Heart right ventricle (tissue), 16 donors: ENCODE data around the gene E2F4. TPM values are rescaled to one million over a fixed set of nuclear protein-coding genes. Genes with fewer than 3 reads are reported as not detected.

Experiments used
- ATAC-seq, 8 donors: fragments of 200-7000 bp; cut with Tn5 transposase; one replicate each; pipeline ENCODE4 v1.9.1; 2020; ENCODE audit warnings: mild to moderate bottlenecking in 8 of 8, moderate library complexity in 8 of 8, moderate number of reproducible peaks in 1 of 8
- DNase-seq, 2 donors: peaks; one replicate each; pipeline ENCODE4 v3.0.0-alpha.2; 2020
- H3K27ac ChIP-seq, 10 donors: fragments of 200-600 bp; sonication (generic) in 2 of 10; one replicate each; pipeline versions ENCODE4 v1.5.0 to v1.8.0; 2020 to 2022; ENCODE audit warnings: mild to moderate bottlenecking in 3 of 10
- H3K27me3 ChIP-seq, 7 donors: fragments of 200-600 bp; one replicate each; pipeline ENCODE4 v1.8.0; 2021 to 2022; ENCODE audit warnings: mild to moderate bottlenecking in 2 of 7
- H3K36me3 ChIP-seq, 9 donors: fragments of 200-600 bp; sonication (generic) in 1 of 9; one replicate each; pipeline versions ENCODE4 v1.5.0 to v1.8.0; 2020 to 2022; ENCODE audit warnings: mild to moderate bottlenecking in 2 of 9
- H3K4me1 ChIP-seq, 9 donors: fragments of 200-600 bp; sonication (generic) in 1 of 9; one replicate each; pipeline versions ENCODE4 v1.5.0 to v1.8.0; 2020 to 2022; ENCODE audit warnings: mild to moderate bottlenecking in 4 of 9
- H3K4me3 ChIP-seq, 10 donors: fragments of 200-600 bp; sonication (generic) in 2 of 10; one replicate each; pipeline versions ENCODE4 v1.5.0 to v1.8.0; 2020 to 2022; ENCODE audit warnings: mild to moderate bottlenecking in 7 of 10, moderate library complexity in 2 of 10
- H3K9me3 ChIP-seq, 11 donors: fragments of 200-600 bp in 10 of 11; sonication (generic) in 2 of 11; one replicate each; pipeline versions ENCODE4 v1.5.0 to v1.8.0; 2013 to 2022; ENCODE audit warnings: mild to moderate bottlenecking in 2 of 11, control low read depth in 1 of 11, moderate library complexity in 1 of 11
- CTCF ChIP-seq, 9 donors: fragments of 200-600 bp; sonication (generic) in 2 of 9; IDR thresholded peaks; one replicate each; pipeline versions ENCODE4 v1.5.0 to v1.8.0; 2021 to 2022; ENCODE audit warnings: antibody characterized with exemption in 9 of 9, mild to moderate bottlenecking in 5 of 9, moderate library complexity in 1 of 9
- WGBS, 2 donors: extraction: QIAGEN DNeasy Blood & Tissue Kit; methylation state at CpG; one replicate each; pipeline ENCODE4 v1.1.7; 2013; ENCODE audit warnings: inconsistent platforms in 1 of 2; 5-methylcytosine and 5-hydroxymethylcytosine counted together
- intact Hi-C, 10 donors: fragments of 100-400 bp; cut with DNase I; formaldehyde crosslinking; loops; one replicate each; pipeline versions ENCODE4 v1.11.1 to v1.14.2; 2022
- polyA plus RNA-seq, 2 donors: library from polyadenylated mRNA; stranded (reverse); fragments of 200-250 nt; gene quantifications; one replicate each; pipeline ENCODE4 v1.2.3, GENCODE V29; 2013
- total RNA-seq, 10 donors: library from RNA; stranded (reverse); fragmentation: NEBNext Ultra II Directional in 3 of 10; extraction: Animal tissue kit (Norgen Biotek cat#: 25700) in 3 of 10; gene quantifications; one replicate each; pipeline versions ENCODE4 v1.2.1 to v1.2.4, GENCODE V29; 2021 to 2023
- donor health status: Arrhythmogenic right ventricular cardiomyopathy.
- donor health status: ischemic (EF 13 %, LVEDD 7.1; RV severe dilation, severe dysfunction).
- donor health status: healthy with polysubstance abuse.
- donor health status: DM: no; HTN: yes; CAD: no.
- donor health status: DM: no; HTN: no; CAD: no.
- donor health status: ischemic (EF 25% LVEDD 6.9; RV normal size, moderate dysfunction).
- donor health status: ischemic (EF 25% LVEDD 5.7; RV mildly dilated, moderate dysfunction).
- donor health status: healthy.
- donor health status: DM: yes; HTN: yes; CAD: no.
- donor health status: Ischemic cardiomyopathy.
- donor health status: ischemic (EF 35%, LVEDD 5.7; RV mildly dilated, moderate dysfunction).
- donor health status: nonischemic (EF 11% LVEDD 7.7; RV severe dilation, severe dysfunction).
- donor health status: DM: yes; HTN: yes; CAD: no.
- donor health status: PGD.
- donor health status: ischemic (EF 29% LVEDD 5.4; RV normal size, mild dysfunction).
- donor health status: nonischemic (EF 23%, LVEDD 6.1; RV moderate dilation, normal function).

The E2F4 gene
- total and polyA plus RNA-seq, 12 donors = 21.9 to 45.6 (median 29.8) TPM

GRCh38 chr16:67226804-67227566 lies 35.0 kb downstream of the E2F4 start, which contains the start of gene TMEM208:
Gene TMEM208, plus strand, starts transcription at chr16:67227130. Its CDS starts 89 bp downstream, at chr16:67227219.
- intact Hi-C loops = loop anchor here in 3 of 10 donors (2.0 to 5.0 kb wide), 3 partner anchors 20 to 36 kb away; partner anchors contain the start of genes EXOC3L1 (in 3 of the 3), E2F4 (in 2 of the 3) and FHOD1 (in 1 of the 3)
- Histone ChIP-seq H3K9me3 (no peaks in the 10 kb centered on the region), H3K27ac (peak within 1 kb of the TSS; percentile 59 to 93 (median 88)), H3K4me1 (peaks cover 5 to 39% (median 29%) of the 10 kb centered on the region in 9 donors), H3K4me3 (peak within 1 kb of the TSS; percentile 70 to 99 (median 92)), H3K36me3 (peaks cover 0 to 43% (median 35%) of the 10 kb centered on the region in 9 donors), H3K27me3 (no peaks in the 10 kb centered on the region)
- peak; percentile 97 to 98 for DNase-seq
- WGBS, 2 donors = 0% methylated on average over 46 of the region's 46 CpGs
- peak in 4 of 9 donors; percentile 20 to 42 (median 31) for TF ChIP-seq CTCF (IDR thresholded peaks at IDR 0.05)
- ATAC-seq = peak; percentile 94 to 98 (median 97)

GRCh38 chr16:67227567-67227921 lies 35.6 kb downstream of the E2F4 start:
- TF ChIP-seq CTCF (IDR thresholded peaks at IDR 0.05) = no peak
- peak overlapping the region; percentile 70 to 99 (median 92) for H3K4me3 ChIP-seq
- intact Hi-C loops = loop anchor here in 3 of 10 donors (2.0 to 5.0 kb wide), 3 partner anchors 19 to 37 kb away; partner anchors contain the start of genes EXOC3L1 (in 3 of the 3), E2F4 (in 2 of the 3) and FHOD1 (in 1 of the 3)
- H3K27me3 ChIP-seq = no peaks in the 10 kb centered on the region
- peaks cover 5 to 39% (median 29%) of the 10 kb centered on the region in 9 donors for H3K4me1 ChIP-seq
- peak overlapping the region in 9 of 10 donors; percentile 65 to 93 (median 90) for H3K27ac ChIP-seq
- no peak for ATAC-seq
- 12 to 14% methylated on average over 12 of the region's 12 CpGs for WGBS, 2 donors
- DNase-seq = no peak
- H3K36me3 ChIP-seq = peaks cover 0 to 49% (median 36%) of the 10 kb centered on the region in 9 donors
- H3K9me3 ChIP-seq = no peaks in the 10 kb centered on the region

GRCh38 chr16:67228034-67228785 lies 36.3 kb downstream of the E2F4 start:
- 88 to 90% methylated on average over 9 of the region's 9 CpGs for WGBS, 2 donors
- TF ChIP-seq CTCF (IDR thresholded peaks at IDR 0.05) = no peak
- DNase-seq (no peak), ATAC-seq (no peak)
- no peaks in the 10 kb centered on the region for H3K27me3 ChIP-seq
- peak overlapping the region in 1 of 10 donors; percentile 90 for H3K27ac ChIP-seq
- intact Hi-C loops = loop anchor here in 2 of 10 donors (5.0 kb wide), 1 partner anchor 36 kb away; the partner anchor contains the start of genes E2F4 (in 2 of the 2) and EXOC3L1 (in 2 of the 2)
- H3K4me1 ChIP-seq = peaks cover 5 to 34% (median 27%) of the 10 kb centered on the region in 9 donors
- no peaks in the 10 kb centered on the region for H3K9me3 ChIP-seq
- peak overlapping the region in 8 of 10 donors; percentile 70 to 99 (median 91) for H3K4me3 ChIP-seq
- peaks cover 0 to 54% (median 36%) of the 10 kb centered on the region in 9 donors for H3K36me3 ChIP-seq

GRCh38 chr16:67228905-67229304 lies 37.0 kb downstream of the E2F4 start:
- 82 to 88% methylated on average over 9 of the region's 9 CpGs for WGBS, 2 donors
- no peaks in the 10 kb centered on the region for H3K9me3 ChIP-seq
- ATAC-seq (no peak), DNase-seq (no peak)
- H3K36me3 ChIP-seq = peaks cover under 1 to 61% (median 40%) of the 10 kb centered on the region in 9 donors
- H3K4me3 ChIP-seq = no peak overlapping the region
- no peaks in the 10 kb centered on the region for H3K27me3 ChIP-seq
- H3K27ac ChIP-seq = no peak overlapping the region
- H3K4me1 ChIP-seq = peaks cover 5 to 33% (median 25%) of the 10 kb centered on the region in 9 donors
- TF ChIP-seq CTCF (IDR thresholded peaks at IDR 0.05) = no peak
- intact Hi-C loops = loop anchor here in 2 of 10 donors (5.0 kb wide), 1 partner anchor 37 kb away; the partner anchor contains the start of genes E2F4 (in 2 of the 2) and EXOC3L1 (in 2 of the 2)
